DOHH2 (cell line): ENCODE results near the gene ARFIP1.

Experiments
- H3F3A ChIP-seq: fragments of 200-600 bp; sonication (generic), shearing (Covaris generic); 2 replicates; pipeline ENCODE4 v1.6.0; 2016; ENCODE audit warnings: antibody characterized with exemption, mild to moderate bottlenecking; ENCODE audit not compliant: control insufficient read depth, insufficient read depth
- H3K27ac ChIP-seq: fragments of 200-600 bp; sonication (generic); 2 replicates; pipeline ENCODE4 v1.5.1; 2014; ENCODE audit warnings: low read depth, mild to moderate bottlenecking, low read length, moderate library complexity
- H3K27me3 ChIP-seq: fragments of 200-600 bp; sonication (generic); 2 replicates; pipeline ENCODE4 v1.6.1; 2014; ENCODE audit warnings: mild to moderate bottlenecking, low read length, mixed read lengths; ENCODE audit not compliant: control insufficient read depth
- H3K36me3 ChIP-seq: fragments of 200-600 bp; sonication (generic); 2 replicates; pipeline ENCODE4 v1.6.1; 2014; ENCODE audit warnings: mild to moderate bottlenecking, low read length, moderate library complexity, mixed read lengths; ENCODE audit not compliant: control insufficient read depth
- H3K4me1 ChIP-seq: fragments of 200-600 bp; sonication (generic); 2 replicates; pipeline ENCODE4 v1.6.1; 2014; ENCODE audit warnings: mild to moderate bottlenecking, low read length, mixed read lengths; ENCODE audit not compliant: control insufficient read depth
- H3K4me2 ChIP-seq: fragments of 200-600 bp; sonication (generic); 2 replicates; pipeline ENCODE4 v1.6.0; 2014; ENCODE audit warnings: mild to moderate bottlenecking, low read length, moderate library complexity
- H3K4me3 ChIP-seq: fragments of 200-600 bp; sonication (generic); 2 replicates; pipeline ENCODE4 v1.5.1; 2014; ENCODE audit warnings: mild to moderate bottlenecking, low read length, mixed read lengths
- H3K79me2 ChIP-seq: fragments of 200-600 bp; sonication (generic); 2 replicates; pipeline ENCODE4 v1.6.1; 2014; ENCODE audit warnings: mild to moderate bottlenecking, low read length, mixed read lengths; ENCODE audit not compliant: control insufficient read depth
- H3K9me2 ChIP-seq: fragments of 200-600 bp; sonication (generic); replicated peaks from 2 replicates; pipeline ENCODE4 v1.6.1; 2014; ENCODE audit warnings: mild to moderate bottlenecking, low read length, mixed read lengths; ENCODE audit not compliant: control insufficient read depth
- H3K9me3 ChIP-seq: fragments of 200-600 bp; sonication (generic); 2 replicates; pipeline ENCODE4 v1.6.1; 2014; ENCODE audit warnings: antibody characterized with exemption, low read length, mixed read lengths; ENCODE audit not compliant: control insufficient read depth, insufficient read depth
- H4K20me1 ChIP-seq: fragments of 200-600 bp; sonication (generic); 2 replicates; pipeline ENCODE4 v1.6.0; 2014; ENCODE audit warnings: low read depth, mild to moderate bottlenecking, antibody characterized with exemption, low read length, moderate library complexity; ENCODE audit not compliant: control insufficient read depth, insufficient read depth
- CTCF ChIP-seq: fragments of 200-600 bp; sonication (generic); IDR thresholded peaks from one replicate; pipeline ENCODE4 v1.5.1; 2014; ENCODE audit warnings: antibody characterized with exemption, mild to moderate bottlenecking, low read depth, low read length; ENCODE audit not compliant: poor library complexity, severe bottlenecking
- EZH2phosphoT487 ChIP-seq: fragments of 200-600 bp; sonication (generic); IDR thresholded peaks from 2 replicates; pipeline ENCODE4 v1.6.1; 2017; ENCODE audit warnings: borderline replicate concordance, mild to moderate bottlenecking, antibody characterized with exemption, low read length, moderate library complexity, mixed read lengths

Gene ARFIP1

GRCh38 chr4:152935631-152936445 lies 156.1 kb downstream of the ARFIP1 start, which contains the start of gene FHDC1:
Gene FHDC1, plus strand, starts transcription at chr4:152936323. Its CDS starts 6,735 bp downstream, at chr4:152943058.
- no peaks in the 10 kb centered on the region for H3K36me3 ChIP-seq
- H4K20me1 ChIP-seq: no peaks in the 10 kb centered on the region
- no peaks in the 10 kb centered on the region for H3F3A ChIP-seq
- TF ChIP-seq CTCF (no peak), EZH2phosphoT487 (peak; percentile 65; the same call in 1 of the 2 replicates)
- H3K9me2 ChIP-seq: no peaks in the 10 kb centered on the region
- no peaks in the 10 kb centered on the region for H3K79me2 ChIP-seq
- H3K4me2 ChIP-seq: peak within 1 kb of the TSS; percentile 45
- H3K4me3 ChIP-seq: peak within 1 kb of the TSS; percentile 38; the same call in 1 of the 2 replicates
- H3K4me1 ChIP-seq: peaks cover 8% of the 10 kb centered on the region
- H3K9me3 ChIP-seq: no peaks in the 10 kb centered on the region
- H3K27ac ChIP-seq: no peak within 1 kb of the TSS
- peaks cover 73% of the 10 kb centered on the region for H3K27me3 ChIP-seq

GRCh38 chr4:152936446-152937335 lies 156.9 kb downstream of the ARFIP1 start:
- TF ChIP-seq CTCF: no peak
- peak; percentile 92 for TF ChIP-seq EZH2phosphoT487
- H3K27me3 ChIP-seq: peaks cover 71% of the 10 kb centered on the region
- peaks cover 8% of the 10 kb centered on the region for H3K4me1 ChIP-seq
- H3K9me2 ChIP-seq: no peaks in the 10 kb centered on the region
- peak overlapping the region; percentile 45 for H3K4me2 ChIP-seq
- no peaks in the 10 kb centered on the region for H3K79me2 ChIP-seq
- no peaks in the 10 kb centered on the region for H3F3A ChIP-seq
- H3K9me3 ChIP-seq: no peaks in the 10 kb centered on the region
- H3K4me3 ChIP-seq: peak overlapping the region; percentile 38; the same call in 1 of the 2 replicates
- H3K36me3 ChIP-seq: no peaks in the 10 kb centered on the region
- no peaks in the 10 kb centered on the region for H4K20me1 ChIP-seq
- no peak overlapping the region for H3K27ac ChIP-seq

GRCh38 chr4:152937336-152938236 lies 157.8 kb downstream of the ARFIP1 start:
- Histone ChIP-seq H3K36me3 (no peaks in the 10 kb centered on the region), H3K27ac (no peak overlapping the region), H3K4me1 (peaks cover 8% of the 10 kb centered on the region), H3K9me3 (no peaks in the 10 kb centered on the region; the same call in 1 of the 2 replicates), H3K4me2 (peak overlapping the region; percentile 45), H3K9me2 (no peaks in the 10 kb centered on the region), H3K79me2 (no peaks in the 10 kb centered on the region), H3K27me3 (peaks cover 74% of the 10 kb centered on the region), H4K20me1 (no peaks in the 10 kb centered on the region), H3K4me3 (peak overlapping the region; percentile 38; the same call in 1 of the 2 replicates), H3F3A (no peaks in the 10 kb centered on the region)
- TF ChIP-seq CTCF (no peak), EZH2phosphoT487 (no peak)
